Neural cell (in vitro differentiated cells): ENCODE data around the gene BMP7. TPM values are rescaled to one million over a fixed set of nuclear protein-coding genes. Genes with fewer than 3 reads are reported as not detected.

Source experiments
- H2AFZ ChIP-seq: fragments of 200-600, 300-800 bp; sonication (generic), shearing (Covaris generic); 2 replicates; pipeline ENCODE4 v1.6.0; 2014; ENCODE audit warnings: low read depth, mild to moderate bottlenecking, antibody characterized with exemption, low read length, moderate library complexity
- H3F3A ChIP-seq: fragments of 200-600 bp; shearing (Covaris generic); 2 replicates; pipeline ENCODE4 v1.6.1; 2016; ENCODE audit warnings: mild to moderate bottlenecking, moderate library complexity, mixed read lengths, antibody characterized with exemption, low read length; ENCODE audit not compliant: insufficient read depth, poor library complexity, severe bottlenecking
- H3K27ac ChIP-seq: fragments of 200-600, 300-800 bp; sonication (generic), shearing (Covaris generic); 2 replicates; pipeline ENCODE4 v1.5.1; 2014; ENCODE audit warnings: mild to moderate bottlenecking, low read length, moderate library complexity
- H3K27me3 ChIP-seq: fragments of 300-800, 200-600 bp; sonication (generic), shearing (Covaris generic); 2 replicates; pipeline ENCODE4 v1.6.0; 2014; ENCODE audit warnings: mild to moderate bottlenecking, low read depth, low read length, moderate library complexity; ENCODE audit not compliant: insufficient read depth
- H3K36me3 ChIP-seq: fragments of 300-800, 200-600 bp; sonication (generic), shearing (Covaris generic); 2 replicates; pipeline ENCODE4 v1.5.1; 2014; ENCODE audit warnings: mild to moderate bottlenecking, antibody characterized with exemption, low read length, moderate library complexity; ENCODE audit not compliant: insufficient read depth
- H3K4me2 ChIP-seq: fragments of 300-800, 200-600 bp; sonication (generic), shearing (Covaris generic); 2 replicates; pipeline ENCODE4 v1.6.0; 2014; ENCODE audit warnings: mild to moderate bottlenecking, low read length
- H3K4me3 ChIP-seq: fragments of 300-800, 200-600 bp; sonication (generic), shearing (Covaris generic); 2 replicates; pipeline ENCODE4 v1.5.1; 2014; ENCODE audit warnings: mild to moderate bottlenecking, low read length, moderate library complexity
- H3K79me2 ChIP-seq: fragments of 200-600 bp; shearing (Covaris generic); replicated peaks from 2 replicates; pipeline ENCODE4 v1.6.0; 2014; ENCODE audit warnings: mild to moderate bottlenecking, low read length, moderate library complexity; ENCODE audit not compliant: insufficient read depth
- H3K9ac ChIP-seq: fragments of 300-800, 200-600 bp; sonication (generic), shearing (Covaris generic); 2 replicates; pipeline ENCODE4 v1.6.1; 2016; ENCODE audit warnings: mild to moderate bottlenecking, low read length, mixed read lengths
- H3K9me2 ChIP-seq: fragments of 200-600 bp; shearing (Covaris generic); 2 replicates; pipeline ENCODE4 v1.6.1; 2016; ENCODE audit warnings: mild to moderate bottlenecking, low read length, mixed read lengths; ENCODE audit not compliant: insufficient read depth
- H3K9me3 ChIP-seq: fragments of 200-600, 300-800 bp; sonication (generic), shearing (Covaris generic); 2 replicates; pipeline ENCODE4 v1.6.1; 2016; ENCODE audit warnings: mild to moderate bottlenecking, mixed run types, low read length, moderate library complexity, mixed read lengths
- H4K20me1 ChIP-seq: fragments of 200-600 bp; shearing (Covaris generic); 2 replicates; pipeline ENCODE4 v1.6.1; 2016; ENCODE audit warnings: mild to moderate bottlenecking, mixed run types; ENCODE audit not compliant: insufficient read depth
- CTCF ChIP-seq: fragments of 450-650 bp; IDR thresholded peaks from 2 replicates; pipeline ENCODE4 v1.5.1; 2014; ENCODE audit warnings: antibody characterized with exemption, mild to moderate bottlenecking, moderate library complexity; ENCODE audit not compliant: poor library complexity, severe bottlenecking
- EP300 ChIP-seq: fragments of 450-650 bp; conservative IDR thresholded peaks from 2 replicates; pipeline ENCODE4 v1.6.1; 2014; ENCODE audit warnings: antibody characterized with exemption, mild to moderate bottlenecking, moderate library complexity; ENCODE audit not compliant: poor library complexity, severe bottlenecking
- EZH2 ChIP-seq: fragments of 200-600, 300-800 bp; shearing (Covaris generic), sonication (generic); IDR thresholded peaks from 2 replicates; pipeline ENCODE4 v1.6.1; 2014; ENCODE audit warnings: antibody characterized with exemption, low read length, borderline replicate concordance, mild to moderate bottlenecking; ENCODE audit not compliant: insufficient read depth, poor library complexity, severe bottlenecking
- MXI1 ChIP-seq: fragments of 450-650 bp; conservative IDR thresholded peaks from 2 replicates; pipeline ENCODE4 v1.6.1; 2014; ENCODE audit warnings: antibody characterized with exemption, mild to moderate bottlenecking; ENCODE audit not compliant: poor library complexity, severe bottlenecking
- POLR2AphosphoS5 ChIP-seq: IDR thresholded peaks from 2 replicates; pipeline ENCODE4 v1.6.1; 2012
- RAD21 ChIP-seq: fragments of 450-650 bp; conservative IDR thresholded peaks from 2 replicates; pipeline ENCODE4 v1.6.1; 2014; ENCODE audit warnings: antibody characterized with exemption, mild to moderate bottlenecking, moderate library complexity
- REST ChIP-seq: IDR thresholded peaks from 2 replicates; pipeline ENCODE4 v1.6.1; 2012; ENCODE audit warnings: borderline replicate concordance
- TAF1 ChIP-seq: IDR thresholded peaks from 2 replicates; pipeline ENCODE4 v1.6.1; 2012; ENCODE audit warnings: low read depth
- polyA plus RNA-seq: library from polyadenylated mRNA; depleted of rRNA; stranded (reverse); fragments of >200 nt; gene quantifications from 2 replicates; pipeline ENCODE4 v1.2.3, GENCODE V29; 2014

BMP7 gene
- polyA plus RNA-seq, 1 donor from 2014 or later, result 3.6 TPM

- no peak overlapping the region for H3K27ac ChIP-seq
- H3K4me2 ChIP-seq, result no peak overlapping the region
- no peaks in the 10 kb centered on the region for H4K20me1 ChIP-seq
- H3K36me3 ChIP-seq, result no peaks in the 10 kb centered on the region
- no peak for TF ChIP-seq EZH2
- TF ChIP-seq POLR2AphosphoS5, result no peak
- TF ChIP-seq MXI1, result no peak
- no peak for TF ChIP-seq EP300
- TF ChIP-seq CTCF, result no peak
- no peak for TF ChIP-seq TAF1
- no peak for TF ChIP-seq RAD21
- no peak for TF ChIP-seq REST
- no peaks in the 10 kb centered on the region for H3K9me2 ChIP-seq
- H2AFZ ChIP-seq, result no peak overlapping the region
- no peaks in the 10 kb centered on the region for H3K79me2 ChIP-seq
- H3K9ac ChIP-seq, result no peak overlapping the region
- H3F3A ChIP-seq, result no peaks in the 10 kb centered on the region
- no peaks in the 10 kb centered on the region for H3K27me3 ChIP-seq
- H3K9me3 ChIP-seq, result no peaks in the 10 kb centered on the region
- H3K4me3 ChIP-seq, result no peak overlapping the region
Measured at GRCh38 chr20:57135875-57136274, 130.6 kb downstream of the BMP7 start.

GRCh38 chr20:57134804-57135203 lies 131.6 kb downstream of the BMP7 start:
- H3K36me3 ChIP-seq, result no peaks in the 10 kb centered on the region
- H3K27me3 ChIP-seq, result no peaks in the 10 kb centered on the region
- H4K20me1 ChIP-seq, result no peaks in the 10 kb centered on the region
- no peaks in the 10 kb centered on the region for H3K9me2 ChIP-seq
- no peak for TF ChIP-seq POLR2AphosphoS5
- TF ChIP-seq EZH2, result no peak
- TF ChIP-seq TAF1, result no peak
- no peak for TF ChIP-seq REST
- H3K9ac ChIP-seq, result no peak overlapping the region
- no peak overlapping the region for H3K27ac ChIP-seq
- H2AFZ ChIP-seq, result no peak overlapping the region
- no peaks in the 10 kb centered on the region for H3K79me2 ChIP-seq
- H3F3A ChIP-seq, result no peaks in the 10 kb centered on the region
- no peak overlapping the region for H3K4me3 ChIP-seq
- H3K4me2 ChIP-seq, result no peak overlapping the region
- no peaks in the 10 kb centered on the region for H3K9me3 ChIP-seq
